Astrocyte (in vitro differentiated cells and primary cell): Measurements from ENCODE around the gene MKRN2. TPM values are rescaled to one million over a fixed set of nuclear protein-coding genes. Genes with fewer than 3 reads are reported as not detected.

ENCODE experiments used
- DNase-seq: peaks from one replicate; pipeline ENCODE4 v3.0.0-alpha.2; 2010; ENCODE audit warnings: low read depth
- FAIRE-seq: peaks from 2 replicates; lab custom pipeline; 2011; peaks lifted over from hg19 to GRCh38; lab: Jason Lieb, UNC
- H2AFZ ChIP-seq: 2 replicates; pipeline ENCODE4 v1.6.0; 2012; ENCODE audit warnings: low read depth, low read length, inconsistent platforms
- H3K27ac ChIP-seq: 2 replicates; pipeline ENCODE4 v1.5.1; 2011; ENCODE audit warnings: low read depth, low read length, inconsistent platforms
- H3K27me3 ChIP-seq: 2 replicates; pipeline ENCODE4 v1.6.0; 2011; ENCODE audit warnings: low read length, inconsistent platforms; ENCODE audit not compliant: insufficient read depth
- H3K36me3 ChIP-seq: 2 replicates; pipeline ENCODE4 v1.5.1; 2011; ENCODE audit warnings: low read length, inconsistent platforms; ENCODE audit not compliant: insufficient read depth
- H3K4me1 ChIP-seq: 2 replicates; pipeline ENCODE4 v1.5.1; 2011; ENCODE audit warnings: low read length, inconsistent platforms; ENCODE audit not compliant: insufficient read depth
- H3K4me2 ChIP-seq: 2 replicates; pipeline ENCODE4 v1.6.0; 2012; ENCODE audit warnings: low read length, inconsistent platforms
- H3K4me3 ChIP-seq: 2 replicates; pipeline ENCODE4 v1.5.1; 2011; ENCODE audit warnings: low read depth, mild to moderate bottlenecking, low read length, inconsistent platforms; ENCODE audit not compliant: insufficient read depth
- H3K79me2 ChIP-seq: 2 replicates; pipeline ENCODE4 v1.6.0; 2012; ENCODE audit warnings: mild to moderate bottlenecking, low read length, inconsistent platforms; ENCODE audit not compliant: insufficient read depth
- H3K9ac ChIP-seq: 2 replicates; pipeline ENCODE4 v1.6.0; 2012; ENCODE audit warnings: mild to moderate bottlenecking, low read length, inconsistent platforms
- H3K9me3 ChIP-seq: 2 replicates; pipeline ENCODE4 v1.5.1; 2012; ENCODE audit warnings: low read depth, mild to moderate bottlenecking, low read length, inconsistent platforms; ENCODE audit not compliant: insufficient read depth
- H4K20me1 ChIP-seq: 2 replicates; pipeline ENCODE4 v1.6.0; 2012; ENCODE audit warnings: low read length, inconsistent platforms; ENCODE audit not compliant: insufficient read depth
- H3K27ac Mint-ChIP-seq: one replicate; pipeline ENCODE4 v1.8.0; 2021; ENCODE audit warnings: mild to moderate bottlenecking, mixed read lengths; ENCODE audit not compliant: unreplicated experiment
- H3K27me3 Mint-ChIP-seq: one replicate; pipeline ENCODE4 v1.8.0; 2021; ENCODE audit warnings: low read depth, mixed read lengths; ENCODE audit not compliant: unreplicated experiment
- H3K36me3 Mint-ChIP-seq: one replicate; pipeline ENCODE4 v1.8.0; 2021; ENCODE audit warnings: low read depth, mixed read lengths; ENCODE audit not compliant: unreplicated experiment
- H3K4me1 Mint-ChIP-seq: one replicate; pipeline ENCODE4 v1.8.0; 2021; ENCODE audit warnings: low read depth, mixed read lengths; ENCODE audit not compliant: unreplicated experiment
- H3K4me3 Mint-ChIP-seq: one replicate; pipeline ENCODE4 v1.8.0; 2021; ENCODE audit warnings: mild to moderate bottlenecking, moderate library complexity, mixed read lengths; ENCODE audit not compliant: unreplicated experiment
- H3K9me3 Mint-ChIP-seq: one replicate; pipeline ENCODE4 v1.8.0; 2021; ENCODE audit warnings: mild to moderate bottlenecking, mixed read lengths; ENCODE audit not compliant: unreplicated experiment
- CTCF ChIP-seq: IDR thresholded peaks from 2 replicates; pipeline ENCODE4 v1.5.1; 2011; ENCODE audit warnings: low read depth, mild to moderate bottlenecking, inconsistent platforms, low read length, moderate library complexity; ENCODE audit not compliant: insufficient read depth
- EZH2 ChIP-seq: IDR thresholded peaks from 2 replicates; pipeline ENCODE4 v1.6.1; 2012; ENCODE audit warnings: mild to moderate bottlenecking, low read length, inconsistent platforms; ENCODE audit not compliant: insufficient read depth
- total RNA-seq: library from RNA; stranded (reverse); gene quantifications from 2 replicates; pipeline ENCODE4 v1.2.1, GENCODE V29; 2021

Gene MKRN2
- total RNA-seq, 1 donor from 2014 or later = 36.7 TPM

GRCh38 chr3:12585970-12586369 lies 29.1 kb downstream of the MKRN2 start:
- Histone ChIP-seq H3K27ac (no peak overlapping the region), H3K27me3 (no peaks in the 10 kb centered on the region), H3K9me3 (no peaks in the 10 kb centered on the region), H3K4me1 (peaks cover 10% of the 10 kb centered on the region), H3K4me3 (no peak overlapping the region), H3K9ac (no peak overlapping the region), H3K79me2 (peaks cover 7% of the 10 kb centered on the region), H4K20me1 (peaks cover 66% of the 10 kb centered on the region), H2AFZ (no peak overlapping the region), H3K36me3 (peaks cover 81% of the 10 kb centered on the region), H3K4me2 (no peak overlapping the region)
- no peak for TF ChIP-seq EZH2
- TF ChIP-seq CTCF = no peak
- Mint-ChIP-seq H3K4me1 (peaks cover 5% of the 10 kb centered on the region), H3K4me3 (no peak overlapping the region), H3K27me3 (no peaks in the 10 kb centered on the region), H3K9me3 (no peaks in the 10 kb centered on the region), H3K36me3 (peaks cover 17% of the 10 kb centered on the region), H3K27ac (no peak overlapping the region)
- FAIRE-seq (no peak), DNase-seq (no peak)

- Histone ChIP-seq H2AFZ (no peak overlapping the region), H3K4me2 (no peak overlapping the region), H4K20me1 (peaks cover 63% of the 10 kb centered on the region), H3K27me3 (no peaks in the 10 kb centered on the region), H3K27ac (no peak overlapping the region), H3K9me3 (no peaks in the 10 kb centered on the region), H3K4me1 (peaks cover 10% of the 10 kb centered on the region), H3K36me3 (peaks cover 79% of the 10 kb centered on the region), H3K9ac (no peak overlapping the region), H3K79me2 (peaks cover 2% of the 10 kb centered on the region), H3K4me3 (no peak overlapping the region)
- no peak overlapping the region for H3K4me3 Mint-ChIP-seq
- FAIRE-seq = no peak
- H3K27me3 Mint-ChIP-seq = no peaks in the 10 kb centered on the region
- no peak for DNase-seq
- peaks cover 5% of the 10 kb centered on the region for H3K4me1 Mint-ChIP-seq
- H3K27ac Mint-ChIP-seq = no peak overlapping the region
- H3K36me3 Mint-ChIP-seq = peaks cover 17% of the 10 kb centered on the region
- no peaks in the 10 kb centered on the region for H3K9me3 Mint-ChIP-seq
- no peak for TF ChIP-seq EZH2
- TF ChIP-seq CTCF = no peak
These were observed 29.5 kb downstream of the MKRN2 start for GRCh38 chr3:12586403-12586802.

- DNase-seq (peak; percentile 31), FAIRE-seq (no peak)
- Histone ChIP-seq H3K79me2 (peaks cover 2% of the 10 kb centered on the region), H3K4me3 (no peak overlapping the region), H3K36me3 (peaks cover 72% of the 10 kb centered on the region), H3K27me3 (no peaks in the 10 kb centered on the region), H3K4me1 (peaks cover 10% of the 10 kb centered on the region), H3K9ac (no peak overlapping the region), H2AFZ (no peak overlapping the region), H4K20me1 (peaks cover 57% of the 10 kb centered on the region), H3K4me2 (no peak overlapping the region), H3K27ac (no peak overlapping the region), H3K9me3 (no peaks in the 10 kb centered on the region)
- Mint-ChIP-seq H3K4me1 (peaks cover 5% of the 10 kb centered on the region), H3K27ac (no peak overlapping the region), H3K4me3 (no peak overlapping the region), H3K9me3 (no peaks in the 10 kb centered on the region), H3K27me3 (no peaks in the 10 kb centered on the region), H3K36me3 (peaks cover 16% of the 10 kb centered on the region)
- TF ChIP-seq EZH2 = no peak
- TF ChIP-seq CTCF = no peak
These were observed 31.4 kb downstream of the MKRN2 start for GRCh38 chr3:12588039-12589009.
